ENCODE results near the gene DNAH8. TPM values are rescaled to one million over a fixed set of nuclear protein-coding genes. Genes with fewer than 3 reads are reported as not detected.

The DNAH8 gene
- total RNA-seq, 1 experiment from 2014 or later = 0.15 TPM

DNA sequence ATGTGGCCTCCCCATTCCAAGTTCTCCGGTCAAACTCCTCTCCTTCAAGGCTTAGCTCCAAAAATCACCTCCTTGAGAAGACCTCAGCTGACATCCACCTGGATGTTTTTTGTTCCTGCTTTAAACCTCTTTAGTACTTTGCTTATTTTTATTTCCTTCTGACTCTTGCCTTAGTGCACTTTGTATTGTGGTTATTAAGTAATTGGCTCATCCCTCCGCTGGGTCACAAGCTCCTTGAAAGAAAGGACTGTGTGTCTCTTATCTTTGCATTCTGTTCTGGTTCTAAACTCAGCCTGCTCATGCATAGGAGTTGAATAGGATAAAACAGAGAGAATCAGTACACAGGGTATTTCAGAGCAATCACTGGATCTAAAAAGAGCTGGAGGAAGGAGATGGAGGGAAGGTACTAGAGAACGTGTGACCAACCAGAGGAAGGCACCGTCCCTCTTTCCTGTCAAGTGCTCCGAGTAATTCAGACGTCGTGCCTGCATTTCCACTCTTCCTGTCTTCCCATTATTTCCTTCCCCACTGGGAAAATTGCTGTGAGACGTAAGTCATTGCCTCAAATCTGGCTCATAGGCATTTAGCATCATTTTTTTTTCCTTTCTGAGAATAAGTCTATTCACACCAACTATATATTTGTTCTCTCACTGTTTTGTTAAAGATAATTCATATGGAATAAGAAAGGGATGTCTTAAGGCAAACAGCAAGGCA lies 273.8 kb downstream of the DNAH8 start:
- BruUV-seq (replicated peaks) = no TSS peak
- Histone ChIP-seq H2AFZ (ENCODE audit: low read length) (no peak overlapping the region), H3K9ac (ENCODE audit: low read length) (no peak overlapping the region), H3K79me2 (ENCODE audit: low read length) (no peaks in the 10 kb centered on the region), H3F3A (ENCODE audit: low read length, unreplicated experiment) (no peaks in the 10 kb centered on the region), H3K36me3 (ENCODE audit: low read depth, low read length) (no peaks in the 10 kb centered on the region), H3K9me3 (ENCODE audit: low read length) (no peaks in the 10 kb centered on the region), H3K4me2 (ENCODE audit: low read length) (no peak overlapping the region), H3K27ac (ENCODE audit: low read length) (no peak overlapping the region), H3K4me3 (ENCODE audit: low read length) (no peak overlapping the region), H3K9me2 (replicated peaks; ENCODE audit: low read length) (no peaks in the 10 kb centered on the region), H3K4me1 (ENCODE audit: insufficient read depth, low read length) (no peaks in the 10 kb centered on the region), H3K27me3 (ENCODE audit: low read length) (peaks cover 95% of the 10 kb centered on the region), H4K20me1 (ENCODE audit: low read length) (no peaks in the 10 kb centered on the region)
- POLR2A ChIA-PET (ENCODE audit: unreplicated experiment) = no interaction called here
- DNase-seq = no peak
- no peak for ATAC-seq
- TF ChIP-seq, protein P1, sequence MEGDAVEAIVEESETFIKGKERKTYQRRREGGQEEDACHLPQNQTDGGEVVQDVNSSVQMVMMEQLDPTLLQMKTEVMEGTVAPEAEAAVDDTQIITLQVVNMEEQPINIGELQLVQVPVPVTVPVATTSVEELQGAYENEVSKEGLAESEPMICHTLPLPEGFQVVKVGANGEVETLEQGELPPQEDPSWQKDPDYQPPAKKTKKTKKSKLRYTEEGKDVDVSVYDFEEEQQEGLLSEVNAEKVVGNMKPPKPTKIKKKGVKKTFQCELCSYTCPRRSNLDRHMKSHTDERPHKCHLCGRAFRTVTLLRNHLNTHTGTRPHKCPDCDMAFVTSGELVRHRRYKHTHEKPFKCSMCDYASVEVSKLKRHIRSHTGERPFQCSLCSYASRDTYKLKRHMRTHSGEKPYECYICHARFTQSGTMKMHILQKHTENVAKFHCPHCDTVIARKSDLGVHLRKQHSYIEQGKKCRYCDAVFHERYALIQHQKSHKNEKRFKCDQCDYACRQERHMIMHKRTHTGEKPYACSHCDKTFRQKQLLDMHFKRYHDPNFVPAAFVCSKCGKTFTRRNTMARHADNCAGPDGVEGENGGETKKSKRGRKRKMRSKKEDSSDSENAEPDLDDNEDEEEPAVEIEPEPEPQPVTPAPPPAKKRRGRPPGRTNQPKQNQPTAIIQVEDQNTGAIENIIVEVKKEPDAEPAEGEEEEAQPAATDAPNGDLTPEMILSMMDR (conservative IDR thresholded peaks at IDR 0.05; ENCODE audit: low read depth, low read length) = no peak
- no peak for TF ChIP-seq EZH2phosphoT487 (IDR thresholded peaks at IDR 0.05; ENCODE audit: borderline replicate concordance, low read length)
- TF ChIP-seq EZH2 (IDR thresholded peaks at IDR 0.05; ENCODE audit: low read length, unreplicated experiment) = no peak
- intact Hi-C loops (cut with micrococcal nuclease) = no loop called here
- CTCF ChIA-PET = no interaction called here

DNA sequence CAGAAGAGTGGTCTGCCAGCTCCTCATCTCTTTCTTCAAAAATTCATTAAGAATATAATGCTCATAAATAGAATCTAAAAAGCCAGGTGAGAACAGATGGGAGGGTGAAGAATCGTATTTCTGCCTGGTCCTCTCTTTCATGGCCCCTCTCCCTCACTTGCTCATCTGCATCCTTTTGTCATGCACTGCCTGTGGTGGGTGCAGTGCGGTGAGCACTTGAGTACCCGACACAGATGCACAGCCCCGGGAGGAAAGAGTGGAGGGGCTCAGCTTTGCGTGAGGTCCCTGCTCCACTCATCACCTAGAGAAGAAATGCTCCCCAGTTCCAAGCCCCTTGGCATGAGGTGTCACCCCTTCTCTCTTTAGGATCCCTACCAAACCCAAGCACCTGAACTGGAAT lies 275.4 kb downstream of the DNAH8 start:
- ATAC-seq = no peak
- no peak overlapping the region for H2AFZ ChIP-seq (ENCODE audit: low read length)
- H3K36me3 ChIP-seq (ENCODE audit: low read depth, low read length) = no peaks in the 10 kb centered on the region
- H4K20me1 ChIP-seq (ENCODE audit: low read length) = no peaks in the 10 kb centered on the region
- BruUV-seq (replicated peaks) = no TSS peak
- ChIA-PET POLR2A (ENCODE audit: unreplicated experiment) (no interaction called here), CTCF (no interaction called here)
- intact Hi-C loops (cut with micrococcal nuclease) = no loop called here
- no peaks in the 10 kb centered on the region for H3K9me3 ChIP-seq (ENCODE audit: low read length)
- no peaks in the 10 kb centered on the region for H3K9me2 ChIP-seq (replicated peaks; ENCODE audit: low read length)
- no peak for DNase-seq
- H3K4me3 ChIP-seq (ENCODE audit: low read length) = no peak overlapping the region
- no peak for TF ChIP-seq EZH2 (IDR thresholded peaks at IDR 0.05; ENCODE audit: low read length, unreplicated experiment)
- TF ChIP-seq EZH2phosphoT487 (IDR thresholded peaks at IDR 0.05; ENCODE audit: borderline replicate concordance, low read length) = no peak
- TF ChIP-seq, protein P1 (conservative IDR thresholded peaks at IDR 0.05; ENCODE audit: low read depth, low read length) = no peak
- no peak overlapping the region for H3K4me2 ChIP-seq (ENCODE audit: low read length)
- no peaks in the 10 kb centered on the region for H3K4me1 ChIP-seq (ENCODE audit: insufficient read depth, low read length)
- H3K9ac ChIP-seq (ENCODE audit: low read length) = no peak overlapping the region
- H3F3A ChIP-seq (ENCODE audit: low read length, unreplicated experiment) = no peaks in the 10 kb centered on the region
- H3K27ac ChIP-seq (ENCODE audit: low read length) = no peak overlapping the region
- peaks cover 96% of the 10 kb centered on the region for H3K27me3 ChIP-seq (ENCODE audit: low read length)
- H3K79me2 ChIP-seq (ENCODE audit: low read length) = no peaks in the 10 kb centered on the region

DNA sequence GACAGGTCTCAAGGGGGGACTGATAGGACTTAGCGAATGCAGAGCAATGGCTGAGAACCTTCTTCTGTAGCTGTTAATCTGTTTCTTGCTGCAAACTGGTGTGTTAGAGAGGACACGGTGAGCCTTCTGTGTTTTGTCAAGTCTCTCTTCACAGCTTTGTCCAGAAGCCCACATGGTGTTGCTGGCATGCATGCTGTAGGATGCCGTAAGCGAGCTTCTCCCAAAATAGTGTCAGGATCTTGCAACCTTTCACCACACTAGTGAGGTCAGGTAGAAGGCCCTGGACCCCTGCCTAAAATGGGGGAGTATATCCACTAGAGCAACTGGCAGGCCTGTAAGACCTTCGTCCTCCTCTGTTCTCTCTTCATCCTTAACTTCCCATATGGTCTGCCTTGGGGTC lies 281.6 kb downstream of the DNAH8 start:
- Histone ChIP-seq H2AFZ (ENCODE audit: low read length) (no peak overlapping the region), H3K36me3 (ENCODE audit: low read depth, low read length) (no peaks in the 10 kb centered on the region; the same call in 1 of the 2 replicates), H3K9me3 (ENCODE audit: low read length) (no peaks in the 10 kb centered on the region), H3K27ac (ENCODE audit: low read length) (no peak overlapping the region), H3K79me2 (ENCODE audit: low read length) (no peaks in the 10 kb centered on the region), H4K20me1 (ENCODE audit: low read length) (no peaks in the 10 kb centered on the region), H3K9me2 (replicated peaks; ENCODE audit: low read length) (no peaks in the 10 kb centered on the region), H3F3A (ENCODE audit: low read length, unreplicated experiment) (no peaks in the 10 kb centered on the region), H3K4me1 (ENCODE audit: insufficient read depth, low read length) (no peaks in the 10 kb centered on the region), H3K4me2 (ENCODE audit: low read length) (no peak overlapping the region), H3K9ac (ENCODE audit: low read length) (no peak overlapping the region), H3K27me3 (ENCODE audit: low read length) (peaks cover 78% of the 10 kb centered on the region), H3K4me3 (ENCODE audit: low read length) (no peak overlapping the region)
- ATAC-seq (no peak), DNase-seq (no peak)
- BruUV-seq (replicated peaks) = no TSS peak
- ChIA-PET CTCF (no interaction called here), POLR2A (ENCODE audit: unreplicated experiment) (no interaction called here)
- no peak for TF ChIP-seq EZH2 (IDR thresholded peaks at IDR 0.05; ENCODE audit: low read length, unreplicated experiment)
- no peak for TF ChIP-seq EZH2phosphoT487 (IDR thresholded peaks at IDR 0.05; ENCODE audit: borderline replicate concordance, low read length)
- TF ChIP-seq, protein P1 (conservative IDR thresholded peaks at IDR 0.05; ENCODE audit: low read depth, low read length) = no peak
- intact Hi-C loops (cut with micrococcal nuclease) = no loop called here
